AML-193 (cell line): ENCODE data around the gene EMILIN1.

Experiments
- DNase-seq, 2 experiments: peaks; one replicate each; lab custom pipeline; 2025; lab: John Stamatoyannopoulos, UW

EMILIN1 gene

DNA sequence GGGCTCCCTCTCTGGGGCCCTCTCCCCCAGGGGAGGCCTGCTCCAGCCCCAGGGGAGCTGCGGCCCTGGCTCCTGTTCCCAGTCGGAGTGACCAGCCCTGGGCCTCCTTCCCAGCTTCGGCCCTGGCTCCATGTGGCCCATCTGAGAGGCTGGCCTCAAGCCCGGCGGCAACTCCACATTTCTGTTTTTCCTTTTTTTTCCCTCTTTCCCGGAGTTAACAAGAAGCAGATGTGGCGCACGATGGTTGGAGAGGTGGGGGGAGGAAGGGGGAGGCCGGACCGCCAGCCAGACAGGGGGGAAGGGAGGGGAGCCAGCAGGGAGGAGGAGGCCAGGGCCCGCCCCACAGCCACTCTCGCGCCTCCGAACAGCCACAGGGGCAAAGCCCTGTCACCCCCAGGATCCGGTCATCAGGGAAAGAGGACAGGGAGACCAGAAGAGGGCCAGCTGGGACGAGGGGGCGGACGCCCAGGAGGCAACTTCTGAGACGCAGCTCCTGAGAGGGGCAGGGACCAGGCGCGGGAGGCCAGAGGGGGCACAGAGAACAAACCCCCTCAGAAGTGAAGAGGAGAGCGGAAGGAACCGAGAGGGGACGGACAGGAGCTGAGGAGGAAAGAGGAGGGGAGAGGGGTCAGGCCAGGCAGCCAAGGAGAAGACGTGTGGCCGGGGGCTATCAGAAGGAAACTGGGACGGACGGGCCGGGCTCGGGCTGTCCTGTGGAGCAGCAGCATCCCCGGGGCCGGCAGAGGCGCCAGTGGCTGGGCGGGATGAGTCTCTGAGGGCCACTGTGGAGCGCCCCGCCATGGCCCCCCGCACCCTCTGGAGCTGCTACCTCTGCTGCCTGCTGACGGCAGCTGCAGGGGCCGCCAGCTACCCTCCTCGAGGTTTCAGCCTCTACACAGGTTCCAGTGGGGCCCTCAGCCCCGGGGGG lies at the start of gene EMILIN1:
EMILIN1 (plus strand) TSS at position 349 of the 928 bp plus-strand sequence; CDS start at position 800, 451 bp downstream.
- DNase-seq, result no peak

DNA sequence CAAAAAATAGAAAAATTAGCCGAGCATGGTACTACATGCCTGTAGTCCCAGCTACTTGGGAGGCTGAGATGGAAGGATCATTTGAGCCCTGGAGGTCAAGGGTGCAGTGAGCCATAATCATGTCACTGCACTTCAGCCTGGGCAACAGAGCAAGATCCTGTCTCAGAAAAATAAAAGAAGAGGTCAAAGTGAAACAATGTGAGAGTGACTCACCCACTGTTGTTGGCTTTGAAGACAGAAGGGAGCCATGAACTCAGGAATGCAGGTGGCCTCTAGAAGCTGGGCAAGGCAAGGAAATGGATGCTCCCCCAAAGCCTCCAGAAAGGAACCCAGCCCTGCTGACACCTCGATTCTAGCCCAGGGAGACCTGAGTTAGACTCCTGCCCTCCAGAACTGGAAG lies 49.4 kb upstream of the EMILIN1 start:
- no peak for DNase-seq

DNA sequence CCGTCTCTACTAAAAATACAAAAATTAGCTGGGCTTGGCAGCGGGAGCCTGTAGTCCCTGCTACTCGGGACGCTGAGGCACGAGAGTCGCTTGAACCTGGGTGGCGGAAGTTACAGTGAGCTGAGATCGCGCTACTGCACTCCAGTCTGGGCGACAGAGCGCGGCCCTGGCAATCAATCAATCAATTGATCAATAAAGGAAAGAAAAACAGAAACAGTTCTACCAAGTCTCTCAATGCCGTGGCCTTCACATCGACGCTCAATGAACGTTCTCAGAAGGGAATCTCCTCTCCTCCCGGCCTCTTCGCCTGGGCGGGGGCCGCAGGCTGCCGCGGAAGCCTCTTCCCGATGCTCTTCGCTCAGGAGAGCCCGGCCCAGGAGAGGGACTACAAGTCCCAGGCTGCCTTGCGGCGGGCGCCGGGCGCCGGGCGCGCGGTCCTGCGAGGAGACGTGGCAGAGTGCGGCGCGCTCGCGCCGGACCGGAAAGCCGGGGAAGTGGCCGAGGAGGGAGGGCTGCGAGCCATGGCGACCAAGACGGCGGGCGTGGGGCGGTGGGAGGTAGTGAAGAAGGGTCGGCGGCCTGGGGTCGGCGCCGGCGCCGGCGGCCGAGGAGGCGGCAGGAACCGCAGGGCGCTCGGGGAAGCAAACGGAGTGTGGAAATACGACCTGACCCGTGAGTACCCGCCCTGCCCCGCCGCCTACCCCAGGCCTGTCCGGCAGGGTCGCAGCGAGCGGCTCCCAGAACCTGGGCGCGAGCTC lies 45.7 kb upstream of the EMILIN1 start, which contains the start of gene TMEM214:
TMEM214 (plus strand) TSS at position 471 of the 758 bp plus-strand sequence; CDS start at position 522, 51 bp downstream.
- DNase-seq, result peak; percentile 62 to 75

DNA sequence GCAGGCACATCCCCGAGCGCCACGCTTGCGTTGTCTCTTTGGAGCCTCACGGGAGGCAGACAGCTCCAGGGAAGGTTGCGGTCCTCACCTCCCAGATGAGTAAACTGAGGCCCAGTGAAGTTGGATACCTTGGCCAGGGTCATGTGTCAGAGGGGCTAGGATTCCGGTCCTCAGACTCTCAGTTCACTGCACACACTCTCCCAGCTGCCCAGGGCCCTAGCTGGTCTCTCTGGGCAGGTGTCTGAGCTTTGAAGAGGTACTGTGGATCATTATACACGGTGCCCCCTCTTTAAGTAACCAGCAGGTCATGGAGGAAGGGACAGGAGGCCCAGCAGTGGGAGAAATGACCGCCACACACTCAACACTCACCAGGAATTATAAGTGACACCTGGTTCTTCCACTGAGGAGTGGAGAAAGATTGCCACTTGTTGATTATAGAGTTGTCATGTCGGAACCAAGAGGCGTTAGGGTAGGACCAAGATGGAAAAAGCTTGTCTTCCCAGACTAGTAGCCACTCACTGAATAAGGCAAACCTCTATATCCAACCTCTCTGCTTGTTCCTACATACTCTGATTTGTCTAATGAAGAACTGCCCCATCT lies 45.1 kb upstream of the EMILIN1 start:
- DNase-seq, result no peak

DNA sequence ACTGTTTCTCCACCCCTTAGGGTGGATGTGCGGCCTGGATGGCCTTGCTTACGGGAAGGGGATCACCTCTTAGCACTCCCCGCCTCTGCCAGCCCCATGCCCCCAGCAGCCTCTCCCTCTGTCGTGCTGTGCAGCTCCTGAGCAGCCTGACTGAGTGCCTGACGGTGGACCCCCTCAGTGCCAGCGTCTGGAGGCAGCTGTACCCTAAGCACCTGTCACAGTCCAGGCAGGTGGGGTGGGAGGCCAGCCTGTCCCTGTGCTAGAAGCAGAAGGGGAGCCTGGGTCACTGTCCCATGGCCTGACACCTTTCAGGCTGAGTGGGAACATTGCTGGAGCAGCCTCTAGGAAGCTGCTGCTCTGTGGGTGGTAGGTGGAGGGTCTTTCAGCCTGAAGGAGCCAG lies 40.4 kb upstream of the EMILIN1 start:
- no peak for DNase-seq

DNA sequence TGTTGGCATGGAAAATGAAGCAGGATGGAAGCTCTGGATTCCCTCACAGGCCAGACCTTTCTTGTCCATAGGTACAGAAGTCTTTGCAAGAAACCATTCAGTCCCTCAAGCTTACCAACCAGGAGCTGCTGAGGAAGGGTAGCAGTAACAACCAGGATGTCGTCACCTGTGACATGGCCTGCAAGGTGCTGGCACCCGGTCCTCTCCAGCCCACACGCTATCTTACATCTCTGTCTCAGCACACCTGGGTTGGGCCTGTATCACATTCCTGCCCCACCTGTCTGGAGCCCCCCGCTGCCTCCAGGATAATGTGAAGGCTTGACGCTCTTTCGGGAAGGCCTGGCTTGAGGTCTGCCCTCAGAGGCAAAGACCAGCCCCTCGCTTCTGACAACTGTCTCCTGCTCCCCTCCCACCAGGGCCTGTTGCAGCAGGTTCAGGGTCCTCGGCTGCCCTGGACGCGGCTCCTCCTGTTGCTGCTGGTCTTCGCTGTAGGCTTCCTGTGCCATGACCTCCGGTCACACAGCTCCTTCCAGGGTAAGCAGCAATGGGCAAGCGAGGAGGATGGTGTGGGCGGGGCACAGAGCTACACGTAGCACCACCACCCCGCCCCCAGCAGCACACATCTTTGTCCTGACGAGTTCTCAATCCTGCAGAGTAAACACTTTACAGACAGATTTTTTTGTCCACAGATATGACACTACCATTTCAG lies 39.6 kb upstream of the EMILIN1 start:
- no peak for DNase-seq

DNA sequence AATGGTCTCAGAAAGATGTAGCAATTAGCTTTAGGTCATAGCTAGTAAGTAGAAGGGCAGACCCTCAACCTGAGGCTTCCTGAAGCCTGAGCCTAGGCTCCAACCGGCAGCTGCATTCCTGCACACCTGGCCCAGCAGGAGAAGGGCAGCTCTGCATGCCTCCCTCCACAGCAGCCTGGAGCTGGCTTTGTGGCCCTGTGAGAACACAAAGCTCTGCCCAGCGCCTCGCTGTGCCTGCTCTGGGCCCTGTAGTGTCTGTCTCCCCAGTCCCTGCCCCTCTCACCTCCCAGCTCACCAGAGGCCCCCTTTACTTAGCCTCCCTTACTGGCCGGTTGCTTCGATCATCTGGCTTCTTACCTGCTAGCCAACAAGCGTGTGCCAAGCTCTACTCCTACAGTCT lies 39.0 kb upstream of the EMILIN1 start:
- DNase-seq, result no peak

DNA sequence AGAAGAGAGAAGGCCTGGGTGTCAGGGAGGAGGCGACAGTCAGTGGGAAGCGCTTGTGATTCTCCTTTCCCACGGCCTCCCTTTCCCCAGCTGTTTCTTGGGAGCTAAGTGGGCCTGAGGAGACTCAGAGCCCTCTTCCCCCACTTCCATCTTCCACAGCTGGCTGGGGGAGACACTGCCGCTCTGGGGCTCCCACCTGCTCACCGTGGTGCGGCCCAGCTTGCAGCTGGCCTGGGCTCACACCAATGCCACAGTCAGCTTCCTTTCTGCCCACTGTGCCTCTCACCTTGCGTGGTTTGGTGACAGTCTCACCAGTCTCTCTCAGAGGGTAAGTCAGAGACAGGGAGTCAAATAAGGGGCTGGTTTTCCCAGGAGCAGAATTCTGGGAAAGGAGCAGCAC lies 38.5 kb upstream of the EMILIN1 start:
- DNase-seq, result no peak

DNA sequence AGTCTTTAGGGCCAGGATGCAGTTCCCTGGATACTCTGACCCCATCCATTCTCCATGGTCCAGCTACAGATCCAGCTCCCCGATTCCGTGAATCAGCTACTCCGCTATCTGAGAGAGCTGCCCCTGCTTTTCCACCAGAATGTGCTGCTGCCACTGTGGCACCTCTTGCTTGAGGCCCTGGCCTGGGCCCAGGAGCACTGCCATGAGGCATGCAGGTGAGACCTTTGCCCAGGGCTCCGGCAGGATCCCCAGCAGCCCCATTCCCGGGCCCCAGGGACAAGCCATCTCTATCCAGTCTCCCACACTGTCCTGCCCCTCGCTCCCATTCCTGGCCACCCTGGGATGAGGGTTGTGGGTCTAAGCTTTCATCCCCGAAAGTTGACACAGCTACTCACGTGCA lies 38.1 kb upstream of the EMILIN1 start:
- DNase-seq, result no peak

DNA sequence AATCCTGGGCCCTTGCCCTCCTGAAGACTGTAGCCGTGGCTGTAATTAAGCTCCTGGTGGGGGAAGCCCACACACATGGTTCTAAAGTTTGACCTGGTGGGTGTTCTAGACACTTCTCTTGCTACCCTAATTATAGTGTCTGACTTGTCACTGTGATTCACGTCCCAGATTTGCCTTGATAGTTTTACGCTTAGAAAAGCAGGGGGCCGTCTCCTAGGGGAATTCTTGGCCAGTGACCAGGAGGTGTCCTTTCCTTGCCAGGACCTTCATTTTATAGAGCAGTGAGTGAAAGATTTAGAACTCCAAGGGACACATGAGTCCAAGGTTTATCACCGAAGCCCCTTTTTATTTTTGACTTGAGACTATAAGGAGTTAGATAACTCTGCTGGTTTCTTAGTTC lies 36.7 kb upstream of the EMILIN1 start:
- no peak for DNase-seq

DNA sequence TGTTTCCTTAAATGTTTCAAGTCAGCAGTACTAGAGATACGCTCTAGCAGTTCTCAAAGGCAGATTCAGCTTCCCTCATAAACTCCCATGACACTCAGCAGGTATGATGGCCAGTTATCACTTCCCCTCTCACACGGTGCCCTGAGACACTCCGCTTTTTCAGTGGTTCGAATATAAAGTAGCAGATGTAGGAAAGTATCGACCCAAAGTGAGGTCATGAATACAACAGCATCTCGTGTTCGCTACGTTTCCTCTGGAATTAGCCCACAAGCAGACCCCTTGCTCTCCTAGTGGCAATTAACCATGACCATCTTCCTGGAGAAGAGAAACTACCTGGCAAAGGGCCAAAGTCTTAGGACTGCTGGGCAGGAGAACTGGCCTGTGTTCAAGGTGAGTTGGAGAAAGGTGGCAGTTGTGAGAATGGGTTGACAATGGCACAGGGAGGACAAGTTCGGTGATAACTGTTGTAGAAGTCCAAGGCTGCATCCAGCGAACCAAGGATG lies 36.2 kb upstream of the EMILIN1 start:
- DNase-seq, result no peak

DNA sequence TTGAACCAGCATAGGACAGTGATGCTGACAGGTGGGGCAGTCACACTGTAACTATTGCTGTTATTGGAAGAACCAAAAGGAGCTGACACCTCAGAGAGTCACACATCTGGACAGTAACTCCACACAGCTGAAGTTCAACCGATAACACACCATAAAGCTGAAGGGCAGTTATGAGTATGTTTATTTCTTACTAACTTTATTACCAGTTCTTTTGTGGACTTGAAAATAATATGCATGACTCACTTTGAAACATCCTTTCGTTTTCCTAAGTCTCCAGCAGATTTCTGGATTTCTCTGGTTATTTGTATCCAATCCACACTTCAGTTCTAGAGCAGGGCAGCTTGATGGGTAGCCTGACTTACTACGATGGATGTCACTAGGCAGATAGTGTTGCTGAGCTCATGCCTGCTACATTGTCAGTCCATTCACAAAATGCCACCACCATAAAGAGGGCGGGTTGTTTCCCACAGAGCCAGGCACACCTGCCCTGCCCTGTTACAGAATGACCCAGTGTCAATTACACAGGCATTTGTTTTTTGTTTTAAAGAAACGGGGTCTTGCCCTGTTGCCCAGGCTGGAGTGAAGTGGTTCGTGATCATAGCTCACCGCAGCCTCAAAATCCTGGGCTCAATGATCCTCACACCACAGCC lies 35.3 kb upstream of the EMILIN1 start:
- DNase-seq, result no peak

DNA sequence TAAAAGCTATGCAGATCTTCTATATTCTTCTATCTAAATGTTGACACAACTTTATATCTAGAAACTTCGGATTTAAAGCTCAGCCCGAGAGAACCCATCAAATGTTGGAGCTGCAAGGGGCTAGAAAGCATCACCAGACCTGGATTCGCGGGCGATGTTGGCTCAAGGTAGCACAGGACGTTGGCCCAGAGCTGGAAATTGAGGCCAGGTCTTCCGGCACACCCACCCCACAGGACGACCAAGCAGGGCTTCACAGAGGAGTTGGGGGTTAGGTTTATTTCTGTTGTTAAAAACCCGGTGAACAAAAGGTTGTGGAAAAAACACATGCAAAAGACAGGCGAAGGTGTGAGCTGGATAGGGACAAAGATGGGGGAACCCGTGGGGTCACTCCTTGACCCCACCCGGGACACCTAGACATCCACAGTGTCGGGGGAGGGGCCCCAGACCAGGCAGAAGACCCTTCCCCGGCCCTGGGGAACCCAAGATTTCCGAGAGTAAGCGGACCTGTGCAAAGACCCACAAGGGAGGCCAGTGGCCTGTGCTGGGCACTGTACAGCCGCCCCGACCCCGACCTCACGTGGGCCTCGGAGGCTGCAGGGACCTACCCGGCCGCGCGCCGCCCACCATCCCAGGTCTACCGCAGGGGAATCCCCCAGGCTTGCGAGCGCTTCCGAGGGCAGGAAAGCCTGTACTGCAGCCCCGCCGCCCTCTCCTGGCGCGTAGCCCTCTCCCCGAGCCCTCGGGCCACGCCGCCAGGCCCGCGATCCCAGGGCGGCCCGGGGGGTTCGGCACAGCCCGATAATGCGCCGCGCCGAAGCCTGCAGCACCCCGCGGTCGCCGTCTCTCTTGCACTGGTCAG lies 28.8 kb upstream of the EMILIN1 start:
- DNase-seq, result no peak

DNA sequence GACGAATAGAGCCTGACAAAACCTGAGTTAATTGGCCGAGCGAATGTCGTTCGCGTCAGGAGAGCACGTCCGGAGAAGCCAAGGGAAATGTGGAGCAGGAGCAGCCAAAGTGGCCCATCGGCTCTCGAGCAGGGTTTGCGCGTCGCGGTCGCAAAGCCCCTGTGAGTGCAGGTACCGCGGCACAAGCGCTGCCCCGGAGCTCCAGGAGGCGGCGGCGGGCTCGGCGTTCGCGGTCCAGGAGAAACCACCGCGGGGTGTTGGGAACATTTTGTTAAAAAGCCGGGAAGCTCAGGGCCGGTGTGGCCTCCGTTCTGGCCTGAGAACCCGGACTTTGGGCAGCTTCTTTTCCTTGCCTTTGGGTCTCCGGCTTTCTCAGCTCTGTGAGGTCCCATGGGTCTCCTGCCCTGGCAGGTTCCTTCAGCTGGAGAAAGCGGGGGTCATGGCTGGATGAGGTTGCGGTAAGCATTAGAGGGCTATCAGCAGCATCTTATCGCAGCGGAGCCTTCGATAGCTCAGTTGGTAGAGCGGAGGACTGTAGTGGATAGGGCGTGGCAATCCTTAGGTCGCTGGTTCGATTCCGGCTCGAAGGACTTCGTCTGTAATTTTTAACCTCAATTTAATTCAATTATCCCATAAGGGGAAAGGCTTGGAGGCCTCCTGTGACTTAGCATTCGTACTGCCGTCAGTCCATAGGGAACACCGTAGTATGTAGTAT lies 28.0 kb upstream of the EMILIN1 start:
- DNase-seq, result peak; percentile 81 to 88

DNA sequence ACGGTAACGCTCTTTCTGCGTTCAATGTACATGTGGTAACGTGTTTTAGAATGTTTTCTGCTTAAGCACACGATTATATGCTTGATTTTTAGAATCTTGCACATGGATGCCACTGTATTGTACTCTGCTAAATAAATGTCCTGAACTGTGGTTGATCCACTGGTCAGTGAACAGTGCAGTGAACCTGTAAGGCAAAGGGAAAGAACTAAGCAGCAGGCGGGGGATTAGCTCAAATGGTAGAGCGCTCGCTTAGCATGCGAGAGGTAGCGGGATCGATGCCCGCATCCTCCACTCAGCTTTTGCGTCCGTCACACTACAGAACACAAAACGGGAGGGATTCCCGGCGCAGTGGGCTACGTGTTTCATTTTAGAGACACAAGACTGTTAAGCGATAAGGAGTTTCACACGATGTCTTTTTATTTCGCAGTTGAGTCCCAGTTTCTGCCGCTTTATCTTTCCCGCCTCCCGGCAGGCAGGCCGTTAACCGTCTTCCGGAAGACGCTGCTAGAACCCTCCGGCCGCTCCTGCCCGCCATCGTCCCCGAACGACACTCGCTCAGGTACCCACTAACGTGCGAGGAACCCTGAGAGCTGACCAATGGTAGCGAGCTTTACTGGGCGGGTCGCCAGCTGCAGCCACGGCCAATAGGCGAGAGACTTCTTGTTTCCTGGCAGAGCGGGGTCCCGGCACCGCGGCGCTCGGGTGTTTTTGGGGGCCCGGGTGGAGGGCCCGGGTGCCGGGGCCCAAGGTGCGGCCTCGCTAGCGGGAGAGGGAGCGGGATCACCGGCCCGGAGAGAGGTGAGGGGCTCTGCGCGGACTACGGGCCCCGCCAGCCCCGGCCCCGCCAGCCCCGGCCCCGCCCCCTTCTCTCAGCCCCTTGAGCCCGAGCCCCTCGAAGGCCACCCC lies 27.2 kb upstream of the EMILIN1 start, which contains the start of gene AGBL5:
AGBL5 (plus strand) TSS at position 673 of the 906 bp plus-strand sequence. CDS start 1,291 bp downstream, outside the sequence.
- peak; percentile 84 to 85 for DNase-seq

DNA sequence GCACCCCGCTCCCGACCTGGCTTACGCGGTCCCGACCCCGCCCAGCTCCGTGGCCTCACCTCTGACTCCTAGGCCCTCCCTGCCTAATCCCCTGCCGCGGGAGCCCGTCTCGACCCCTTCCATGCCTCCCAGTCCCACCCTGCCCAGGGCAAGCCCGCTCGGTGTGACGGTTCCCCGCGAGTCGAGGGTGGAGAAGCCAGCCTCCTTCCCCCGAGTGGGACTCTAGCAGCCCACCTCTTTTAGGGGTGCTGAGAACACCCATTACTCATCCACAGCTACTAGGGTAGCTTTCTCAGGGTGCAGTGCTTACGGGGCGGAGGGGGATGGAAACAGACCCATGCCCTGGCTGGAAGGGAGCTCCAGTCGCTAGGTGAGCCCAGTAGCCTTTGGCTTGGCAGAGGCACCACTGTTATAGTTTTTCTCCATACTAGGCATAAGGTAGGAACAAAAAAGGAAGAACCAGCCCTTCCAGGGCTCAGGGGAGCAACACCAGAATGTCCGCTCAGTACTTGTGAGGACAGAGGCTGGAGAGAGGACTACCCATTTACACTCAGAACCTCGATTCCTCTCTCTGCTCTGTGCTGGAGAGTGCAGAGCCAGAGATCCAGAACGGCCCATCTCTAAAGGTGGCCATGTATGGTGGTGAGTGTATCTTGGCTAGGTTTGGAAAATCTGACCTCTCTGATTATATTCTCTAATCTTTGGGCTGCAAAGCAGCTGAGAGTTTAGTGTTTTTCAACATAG lies 26.3 kb upstream of the EMILIN1 start:
- peak in 1 of 2 experiments; percentile 9 for DNase-seq

DNA sequence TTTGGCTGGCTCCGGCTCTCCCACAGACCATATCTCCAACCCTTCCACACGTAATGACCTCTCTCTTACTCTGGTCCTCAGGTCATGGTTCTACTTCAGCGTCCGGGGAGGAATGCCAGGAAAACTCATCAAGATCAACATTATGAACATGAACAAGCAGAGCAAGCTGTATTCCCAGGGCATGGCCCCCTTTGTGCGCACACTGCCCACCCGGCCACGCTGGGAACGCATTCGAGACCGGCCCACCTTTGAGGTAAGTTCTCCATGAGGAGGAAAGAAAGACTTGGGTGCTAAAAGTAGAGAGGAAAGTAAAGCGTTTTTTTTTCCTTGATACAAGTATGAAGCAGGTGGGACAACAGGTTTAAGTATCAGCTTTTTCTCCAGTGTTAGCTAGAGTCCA lies 25.1 kb upstream of the EMILIN1 start:
- no peak for DNase-seq

DNA sequence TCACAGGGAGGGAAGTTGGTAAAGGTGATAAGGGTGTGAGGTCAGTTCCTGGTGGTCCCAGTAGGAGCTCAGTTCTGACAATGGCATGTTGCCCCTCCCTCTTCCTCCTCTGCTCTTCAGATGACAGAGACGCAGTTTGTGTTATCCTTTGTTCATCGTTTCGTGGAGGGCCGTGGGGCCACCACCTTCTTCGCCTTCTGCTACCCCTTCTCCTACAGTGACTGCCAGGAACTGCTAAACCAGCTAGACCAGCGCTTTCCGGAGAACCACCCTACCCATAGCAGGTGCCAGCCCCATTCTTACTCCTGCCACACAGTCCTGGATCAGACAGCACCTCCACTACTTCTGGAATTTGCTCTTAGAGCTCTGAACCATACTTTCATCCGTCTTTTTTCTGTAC lies 24.6 kb upstream of the EMILIN1 start:
- DNase-seq, result no peak
